ENCODE data around the gene ZNF423.

Gene ZNF423

DNA sequence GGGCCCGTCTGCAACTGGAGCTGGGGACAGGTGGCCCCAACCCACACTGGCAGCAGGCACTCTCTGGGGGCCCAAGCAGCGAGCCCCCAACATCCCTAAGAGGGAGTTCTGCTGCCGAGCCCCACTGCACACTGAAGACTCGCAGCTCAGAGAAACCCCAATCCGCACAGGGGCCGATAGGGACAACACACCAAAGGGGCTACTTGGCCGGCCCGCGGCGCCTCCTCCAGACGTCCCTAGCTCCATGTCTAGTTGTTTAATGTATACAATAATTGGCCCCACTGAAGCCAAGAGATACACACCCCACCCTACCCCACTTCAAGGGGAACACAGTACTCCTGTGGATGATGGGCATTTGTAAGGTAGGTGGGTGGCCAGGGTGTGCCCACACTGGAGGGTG is 62.7 kb downstream of the ZNF423 start:
- H3K9me3 ChIP-seq (ENCODE audit: low read length), result no peaks in the 10 kb centered on the region
- no peaks in the 10 kb centered on the region for H3K9me2 ChIP-seq (ENCODE audit: low read depth, low read length)
- no peak overlapping the region for H3K4me3 ChIP-seq (ENCODE audit: low read depth, low read length, poor library complexity, severe bottlenecking)
- no peak for TF ChIP-seq EZH2 (IDR thresholded peaks at IDR 0.05; ENCODE audit: borderline replicate concordance, low read length)
- TF ChIP-seq, protein P1, sequence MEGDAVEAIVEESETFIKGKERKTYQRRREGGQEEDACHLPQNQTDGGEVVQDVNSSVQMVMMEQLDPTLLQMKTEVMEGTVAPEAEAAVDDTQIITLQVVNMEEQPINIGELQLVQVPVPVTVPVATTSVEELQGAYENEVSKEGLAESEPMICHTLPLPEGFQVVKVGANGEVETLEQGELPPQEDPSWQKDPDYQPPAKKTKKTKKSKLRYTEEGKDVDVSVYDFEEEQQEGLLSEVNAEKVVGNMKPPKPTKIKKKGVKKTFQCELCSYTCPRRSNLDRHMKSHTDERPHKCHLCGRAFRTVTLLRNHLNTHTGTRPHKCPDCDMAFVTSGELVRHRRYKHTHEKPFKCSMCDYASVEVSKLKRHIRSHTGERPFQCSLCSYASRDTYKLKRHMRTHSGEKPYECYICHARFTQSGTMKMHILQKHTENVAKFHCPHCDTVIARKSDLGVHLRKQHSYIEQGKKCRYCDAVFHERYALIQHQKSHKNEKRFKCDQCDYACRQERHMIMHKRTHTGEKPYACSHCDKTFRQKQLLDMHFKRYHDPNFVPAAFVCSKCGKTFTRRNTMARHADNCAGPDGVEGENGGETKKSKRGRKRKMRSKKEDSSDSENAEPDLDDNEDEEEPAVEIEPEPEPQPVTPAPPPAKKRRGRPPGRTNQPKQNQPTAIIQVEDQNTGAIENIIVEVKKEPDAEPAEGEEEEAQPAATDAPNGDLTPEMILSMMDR (IDR thresholded peaks at IDR 0.05; ENCODE audit: low read length), result no peak
- H3K4me1 ChIP-seq (ENCODE audit: insufficient read depth, low read length, severe bottlenecking), result no peaks in the 10 kb centered on the region
- H3K9ac ChIP-seq (ENCODE audit: low read length), result no peak overlapping the region
- H4K20me1 ChIP-seq (ENCODE audit: insufficient read depth, low read length), result no peaks in the 10 kb centered on the region
- no peak overlapping the region for H3K4me2 ChIP-seq (ENCODE audit: low read length)
- no peaks in the 10 kb centered on the region for H3K36me3 ChIP-seq (ENCODE audit: insufficient read depth, low read length)
- H2AFZ ChIP-seq (ENCODE audit: low read length), result no peak overlapping the region
- no peaks in the 10 kb centered on the region for H3K27me3 ChIP-seq (ENCODE audit: insufficient read depth, low read length)
- no peak overlapping the region for H3K27ac ChIP-seq (ENCODE audit: low read depth, low read length, poor library complexity, severe bottlenecking)
- no peaks in the 10 kb centered on the region for H3K79me2 ChIP-seq (ENCODE audit: insufficient read depth, low read length)
- no peaks in the 10 kb centered on the region for H3F3A ChIP-seq (ENCODE audit: insufficient read depth, low read length)

DNA sequence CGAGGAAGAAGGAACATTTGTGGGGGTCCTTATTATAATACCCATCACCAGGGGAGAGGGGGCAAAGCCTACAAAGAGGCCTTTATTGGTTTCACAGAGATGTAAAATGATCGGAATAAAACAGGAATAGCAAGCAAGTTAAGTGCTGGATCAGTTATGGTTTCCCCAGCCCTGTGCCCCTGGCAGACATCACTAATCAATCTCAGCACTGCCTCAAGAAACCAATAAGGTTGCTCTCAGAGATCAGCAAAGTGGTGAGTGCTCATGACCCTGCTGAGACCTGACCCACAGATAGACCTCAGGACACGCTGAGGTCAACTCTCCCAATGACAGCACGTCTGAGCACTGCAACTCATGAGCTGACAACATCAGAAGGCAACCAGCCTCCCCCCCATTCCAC is 66.3 kb downstream of the ZNF423 start:
- Histone ChIP-seq H3K36me3 (ENCODE audit: insufficient read depth, low read length) (no peaks in the 10 kb centered on the region), H3K4me1 (ENCODE audit: insufficient read depth, low read length, severe bottlenecking) (no peaks in the 10 kb centered on the region), H2AFZ (ENCODE audit: low read length) (no peak overlapping the region), H3F3A (ENCODE audit: insufficient read depth, low read length) (no peaks in the 10 kb centered on the region), H3K9me2 (ENCODE audit: low read depth, low read length) (no peaks in the 10 kb centered on the region), H4K20me1 (ENCODE audit: insufficient read depth, low read length) (no peaks in the 10 kb centered on the region), H3K9me3 (ENCODE audit: low read length) (no peaks in the 10 kb centered on the region), H3K4me2 (ENCODE audit: low read length) (no peak overlapping the region), H3K27me3 (ENCODE audit: insufficient read depth, low read length) (0 out of 2 replicates have a peak, but pooled peaks cover 3% of the 10 kb centered on the region), H3K27ac (ENCODE audit: low read depth, low read length, poor library complexity, severe bottlenecking) (no peak overlapping the region), H3K4me3 (ENCODE audit: low read depth, low read length, poor library complexity, severe bottlenecking) (no peak overlapping the region), H3K79me2 (ENCODE audit: insufficient read depth, low read length) (no peaks in the 10 kb centered on the region), H3K9ac (ENCODE audit: low read length) (no peak overlapping the region)
- TF ChIP-seq, protein P1 (IDR thresholded peaks at IDR 0.05; ENCODE audit: low read length), result no peak
- no peak for TF ChIP-seq EZH2 (IDR thresholded peaks at IDR 0.05; ENCODE audit: borderline replicate concordance, low read length)

DNA sequence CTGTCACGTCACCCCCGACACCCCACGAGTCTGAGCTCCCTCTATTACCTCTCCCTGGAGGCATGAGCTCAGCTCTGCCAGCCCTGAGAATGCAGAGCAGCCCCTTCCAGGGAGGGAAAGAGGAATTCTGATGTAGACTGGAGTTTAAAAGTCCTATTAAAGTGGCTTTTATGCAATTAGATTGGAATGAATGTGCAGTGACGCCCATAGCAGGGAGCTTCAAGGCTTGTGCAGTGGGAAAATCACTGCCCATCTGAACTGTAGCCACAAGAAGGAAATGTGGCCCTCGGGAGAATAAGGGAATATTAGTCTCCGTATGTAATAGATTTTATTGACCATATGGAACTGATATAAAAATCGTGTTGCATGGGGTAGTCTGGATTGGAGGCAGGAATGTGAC is 66.9 kb downstream of the ZNF423 start:
- Histone ChIP-seq H2AFZ (ENCODE audit: low read length) (no peak overlapping the region), H3K79me2 (ENCODE audit: insufficient read depth, low read length) (no peaks in the 10 kb centered on the region), H4K20me1 (ENCODE audit: insufficient read depth, low read length) (no peaks in the 10 kb centered on the region), H3K36me3 (ENCODE audit: insufficient read depth, low read length) (no peaks in the 10 kb centered on the region), H3K9me3 (ENCODE audit: low read length) (no peaks in the 10 kb centered on the region), H3K9me2 (ENCODE audit: low read depth, low read length) (no peaks in the 10 kb centered on the region), H3K9ac (ENCODE audit: low read length) (no peak overlapping the region), H3K27ac (ENCODE audit: low read depth, low read length, poor library complexity, severe bottlenecking) (no peak overlapping the region), H3K4me1 (ENCODE audit: insufficient read depth, low read length, severe bottlenecking) (no peaks in the 10 kb centered on the region), H3K4me3 (ENCODE audit: low read depth, low read length, poor library complexity, severe bottlenecking) (no peak overlapping the region), H3F3A (ENCODE audit: insufficient read depth, low read length) (no peaks in the 10 kb centered on the region), H3K4me2 (ENCODE audit: low read length) (no peak overlapping the region), H3K27me3 (ENCODE audit: insufficient read depth, low read length) (0 out of 2 replicates have a peak, but pooled peaks cover 3% of the 10 kb centered on the region)
- TF ChIP-seq EZH2 (IDR thresholded peaks at IDR 0.05; ENCODE audit: borderline replicate concordance, low read length), result no peak
- TF ChIP-seq, protein P1 (IDR thresholded peaks at IDR 0.05; ENCODE audit: low read length), result no peak
